ENCODE data around the gene LSM14A. TPM values are rescaled to one million over a fixed set of nuclear protein-coding genes. Genes with fewer than 3 reads are reported as not detected.

The LSM14A gene
- total and polyA plus RNA-seq, 9 of the 15 experiments (the other 6 are each of a cell fraction or from before 2014, with no cell fraction given) = 19.5 to 150 (median 95.1) TPM

DNA sequence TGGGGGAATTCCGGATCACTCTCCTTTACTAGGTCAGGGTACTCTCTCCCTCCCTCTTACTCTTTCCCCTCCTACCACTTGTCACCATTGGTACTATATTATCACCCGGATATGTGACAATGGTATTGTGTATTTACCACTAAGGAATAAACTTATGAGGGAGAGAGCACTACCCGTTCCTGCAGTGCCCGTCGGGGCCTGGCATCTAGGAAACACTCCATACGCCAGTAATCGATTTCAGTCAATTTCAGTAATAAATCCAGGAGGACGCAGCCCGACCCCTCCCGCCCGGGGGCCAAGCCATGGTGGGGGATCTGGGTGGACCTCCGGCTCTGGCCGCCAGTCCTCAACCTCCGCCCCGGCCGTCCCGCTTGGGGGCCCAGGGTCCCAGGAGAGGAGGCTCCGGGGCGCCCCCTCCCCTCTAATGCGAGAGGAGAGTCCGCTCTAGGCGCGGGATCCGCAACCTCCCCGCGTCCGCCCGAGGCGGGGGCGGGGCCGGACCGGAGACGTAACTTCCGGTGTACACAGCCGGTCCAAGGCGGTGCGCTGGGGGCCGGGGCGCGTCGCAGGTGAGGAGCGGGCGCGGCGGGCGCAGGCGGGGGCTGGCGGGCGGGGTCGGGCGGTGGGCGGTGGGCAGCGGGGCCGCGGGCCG lies 81.9 kb downstream of the LSM14A start, which contains the start of gene GARRE1 (continued):
- TF ChIP-seq, protein P1, sequence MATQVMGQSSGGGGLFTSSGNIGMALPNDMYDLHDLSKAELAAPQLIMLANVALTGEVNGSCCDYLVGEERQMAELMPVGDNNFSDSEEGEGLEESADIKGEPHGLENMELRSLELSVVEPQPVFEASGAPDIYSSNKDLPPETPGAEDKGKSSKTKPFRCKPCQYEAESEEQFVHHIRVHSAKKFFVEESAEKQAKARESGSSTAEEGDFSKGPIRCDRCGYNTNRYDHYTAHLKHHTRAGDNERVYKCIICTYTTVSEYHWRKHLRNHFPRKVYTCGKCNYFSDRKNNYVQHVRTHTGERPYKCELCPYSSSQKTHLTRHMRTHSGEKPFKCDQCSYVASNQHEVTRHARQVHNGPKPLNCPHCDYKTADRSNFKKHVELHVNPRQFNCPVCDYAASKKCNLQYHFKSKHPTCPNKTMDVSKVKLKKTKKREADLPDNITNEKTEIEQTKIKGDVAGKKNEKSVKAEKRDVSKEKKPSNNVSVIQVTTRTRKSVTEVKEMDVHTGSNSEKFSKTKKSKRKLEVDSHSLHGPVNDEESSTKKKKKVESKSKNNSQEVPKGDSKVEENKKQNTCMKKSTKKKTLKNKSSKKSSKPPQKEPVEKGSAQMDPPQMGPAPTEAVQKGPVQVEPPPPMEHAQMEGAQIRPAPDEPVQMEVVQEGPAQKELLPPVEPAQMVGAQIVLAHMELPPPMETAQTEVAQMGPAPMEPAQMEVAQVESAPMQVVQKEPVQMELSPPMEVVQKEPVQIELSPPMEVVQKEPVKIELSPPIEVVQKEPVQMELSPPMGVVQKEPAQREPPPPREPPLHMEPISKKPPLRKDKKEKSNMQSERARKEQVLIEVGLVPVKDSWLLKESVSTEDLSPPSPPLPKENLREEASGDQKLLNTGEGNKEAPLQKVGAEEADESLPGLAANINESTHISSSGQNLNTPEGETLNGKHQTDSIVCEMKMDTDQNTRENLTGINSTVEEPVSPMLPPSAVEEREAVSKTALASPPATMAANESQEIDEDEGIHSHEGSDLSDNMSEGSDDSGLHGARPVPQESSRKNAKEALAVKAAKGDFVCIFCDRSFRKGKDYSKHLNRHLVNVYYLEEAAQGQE (IDR thresholded peaks at IDR 0.05; ENCODE audit: borderline replicate concordance) = peak; percentile 83
- TF ChIP-seq, protein P1 (CRISPR knock-in tag; IDR thresholded peaks at IDR 0.05; ENCODE audit: low read depth) = no peak
- peak; percentile 73 for TF ChIP-seq MBD2 (IDR thresholded peaks at IDR 0.05; ENCODE audit: borderline replicate concordance, low read depth)
- TF ChIP-seq, protein P2, sequence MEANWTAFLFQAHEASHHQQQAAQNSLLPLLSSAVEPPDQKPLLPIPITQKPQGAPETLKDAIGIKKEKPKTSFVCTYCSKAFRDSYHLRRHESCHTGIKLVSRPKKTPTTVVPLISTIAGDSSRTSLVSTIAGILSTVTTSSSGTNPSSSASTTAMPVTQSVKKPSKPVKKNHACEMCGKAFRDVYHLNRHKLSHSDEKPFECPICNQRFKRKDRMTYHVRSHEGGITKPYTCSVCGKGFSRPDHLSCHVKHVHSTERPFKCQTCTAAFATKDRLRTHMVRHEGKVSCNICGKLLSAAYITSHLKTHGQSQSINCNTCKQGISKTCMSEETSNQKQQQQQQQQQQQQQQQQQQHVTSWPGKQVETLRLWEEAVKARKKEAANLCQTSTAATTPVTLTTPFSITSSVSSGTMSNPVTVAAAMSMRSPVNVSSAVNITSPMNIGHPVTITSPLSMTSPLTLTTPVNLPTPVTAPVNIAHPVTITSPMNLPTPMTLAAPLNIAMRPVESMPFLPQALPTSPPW (CRISPR knock-in tag; IDR thresholded peaks at IDR 0.05) = peak; percentile 92
- TF ChIP-seq HNRNPLL (IDR thresholded peaks at IDR 0.05; ENCODE audit: low read depth, low read length, poor library complexity, severe bottlenecking) = peak; percentile 87
- 0 out of 2 replicates have a peak, but pooled peaks have one; percentile 56 for TF ChIP-seq ZNF197 (CRISPR knock-in tag; IDR thresholded peaks at IDR 0.05; ENCODE audit: low read depth)
- TF ChIP-seq RB1 (IDR thresholded peaks at IDR 0.05; ENCODE audit: low read depth) = peak; percentile 42; the same call in 1 of the 2 replicates
- TF ChIP-seq EP300 (IDR thresholded peaks at IDR 0.05; ENCODE audit: low read length) = no peak
- no peak for TF ChIP-seq OTX1 (CRISPR knock-in tag; IDR thresholded peaks at IDR 0.05)
- TF ChIP-seq, protein P3, sequence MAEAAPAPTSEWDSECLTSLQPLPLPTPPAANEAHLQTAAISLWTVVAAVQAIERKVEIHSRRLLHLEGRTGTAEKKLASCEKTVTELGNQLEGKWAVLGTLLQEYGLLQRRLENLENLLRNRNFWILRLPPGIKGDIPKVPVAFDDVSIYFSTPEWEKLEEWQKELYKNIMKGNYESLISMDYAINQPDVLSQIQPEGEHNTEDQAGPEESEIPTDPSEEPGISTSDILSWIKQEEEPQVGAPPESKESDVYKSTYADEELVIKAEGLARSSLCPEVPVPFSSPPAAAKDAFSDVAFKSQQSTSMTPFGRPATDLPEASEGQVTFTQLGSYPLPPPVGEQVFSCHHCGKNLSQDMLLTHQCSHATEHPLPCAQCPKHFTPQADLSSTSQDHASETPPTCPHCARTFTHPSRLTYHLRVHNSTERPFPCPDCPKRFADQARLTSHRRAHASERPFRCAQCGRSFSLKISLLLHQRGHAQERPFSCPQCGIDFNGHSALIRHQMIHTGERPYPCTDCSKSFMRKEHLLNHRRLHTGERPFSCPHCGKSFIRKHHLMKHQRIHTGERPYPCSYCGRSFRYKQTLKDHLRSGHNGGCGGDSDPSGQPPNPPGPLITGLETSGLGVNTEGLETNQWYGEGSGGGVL (CRISPR knock-in tag; IDR thresholded peaks at IDR 0.05) = no peak
- TF ChIP-seq, protein P4, sequence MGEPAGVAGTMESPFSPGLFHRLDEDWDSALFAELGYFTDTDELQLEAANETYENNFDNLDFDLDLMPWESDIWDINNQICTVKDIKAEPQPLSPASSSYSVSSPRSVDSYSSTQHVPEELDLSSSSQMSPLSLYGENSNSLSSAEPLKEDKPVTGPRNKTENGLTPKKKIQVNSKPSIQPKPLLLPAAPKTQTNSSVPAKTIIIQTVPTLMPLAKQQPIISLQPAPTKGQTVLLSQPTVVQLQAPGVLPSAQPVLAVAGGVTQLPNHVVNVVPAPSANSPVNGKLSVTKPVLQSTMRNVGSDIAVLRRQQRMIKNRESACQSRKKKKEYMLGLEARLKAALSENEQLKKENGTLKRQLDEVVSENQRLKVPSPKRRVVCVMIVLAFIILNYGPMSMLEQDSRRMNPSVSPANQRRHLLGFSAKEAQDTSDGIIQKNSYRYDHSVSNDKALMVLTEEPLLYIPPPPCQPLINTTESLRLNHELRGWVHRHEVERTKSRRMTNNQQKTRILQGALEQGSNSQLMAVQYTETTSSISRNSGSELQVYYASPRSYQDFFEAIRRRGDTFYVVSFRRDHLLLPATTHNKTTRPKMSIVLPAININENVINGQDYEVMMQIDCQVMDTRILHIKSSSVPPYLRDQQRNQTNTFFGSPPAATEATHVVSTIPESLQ (CRISPR knock-in tag; IDR thresholded peaks at IDR 0.05) = no peak
- TF ChIP-seq CXXC5 (CRISPR knock-in tag; IDR thresholded peaks at IDR 0.05) = peak; percentile 58; the same call in 1 of the 2 replicates

All from K562 (cell line).